DOHH2 (cell line): ENCODE measurements around the gene ISL2.

Experiments used
- H3F3A ChIP-seq: fragments of 200-600 bp; sonication (generic), shearing (Covaris generic); 2 replicates; pipeline ENCODE4 v1.6.0; 2016; ENCODE audit warnings: antibody characterized with exemption, mild to moderate bottlenecking; ENCODE audit not compliant: control insufficient read depth, insufficient read depth
- H3K27ac ChIP-seq: fragments of 200-600 bp; sonication (generic); 2 replicates; pipeline ENCODE4 v1.5.1; 2014; ENCODE audit warnings: low read depth, mild to moderate bottlenecking, low read length, moderate library complexity
- H3K27me3 ChIP-seq: fragments of 200-600 bp; sonication (generic); 2 replicates; pipeline ENCODE4 v1.6.1; 2014; ENCODE audit warnings: mild to moderate bottlenecking, low read length, mixed read lengths; ENCODE audit not compliant: control insufficient read depth
- H3K36me3 ChIP-seq: fragments of 200-600 bp; sonication (generic); 2 replicates; pipeline ENCODE4 v1.6.1; 2014; ENCODE audit warnings: mild to moderate bottlenecking, low read length, moderate library complexity, mixed read lengths; ENCODE audit not compliant: control insufficient read depth
- H3K4me1 ChIP-seq: fragments of 200-600 bp; sonication (generic); 2 replicates; pipeline ENCODE4 v1.6.1; 2014; ENCODE audit warnings: mild to moderate bottlenecking, low read length, mixed read lengths; ENCODE audit not compliant: control insufficient read depth
- H3K4me2 ChIP-seq: fragments of 200-600 bp; sonication (generic); 2 replicates; pipeline ENCODE4 v1.6.0; 2014; ENCODE audit warnings: mild to moderate bottlenecking, low read length, moderate library complexity
- H3K4me3 ChIP-seq: fragments of 200-600 bp; sonication (generic); 2 replicates; pipeline ENCODE4 v1.5.1; 2014; ENCODE audit warnings: mild to moderate bottlenecking, low read length, mixed read lengths
- H3K79me2 ChIP-seq: fragments of 200-600 bp; sonication (generic); 2 replicates; pipeline ENCODE4 v1.6.1; 2014; ENCODE audit warnings: mild to moderate bottlenecking, low read length, mixed read lengths; ENCODE audit not compliant: control insufficient read depth
- H3K9me2 ChIP-seq: fragments of 200-600 bp; sonication (generic); replicated peaks from 2 replicates; pipeline ENCODE4 v1.6.1; 2014; ENCODE audit warnings: mild to moderate bottlenecking, low read length, mixed read lengths; ENCODE audit not compliant: control insufficient read depth
- H3K9me3 ChIP-seq: fragments of 200-600 bp; sonication (generic); 2 replicates; pipeline ENCODE4 v1.6.1; 2014; ENCODE audit warnings: antibody characterized with exemption, low read length, mixed read lengths; ENCODE audit not compliant: control insufficient read depth, insufficient read depth
- H4K20me1 ChIP-seq: fragments of 200-600 bp; sonication (generic); 2 replicates; pipeline ENCODE4 v1.6.0; 2014; ENCODE audit warnings: low read depth, mild to moderate bottlenecking, antibody characterized with exemption, low read length, moderate library complexity; ENCODE audit not compliant: control insufficient read depth, insufficient read depth
- CTCF ChIP-seq: fragments of 200-600 bp; sonication (generic); IDR thresholded peaks from one replicate; pipeline ENCODE4 v1.5.1; 2014; ENCODE audit warnings: antibody characterized with exemption, mild to moderate bottlenecking, low read depth, low read length; ENCODE audit not compliant: poor library complexity, severe bottlenecking
- EZH2phosphoT487 ChIP-seq: fragments of 200-600 bp; sonication (generic); IDR thresholded peaks from 2 replicates; pipeline ENCODE4 v1.6.1; 2017; ENCODE audit warnings: borderline replicate concordance, mild to moderate bottlenecking, antibody characterized with exemption, low read length, moderate library complexity, mixed read lengths

ISL2 gene

GRCh38 chr15:76354823-76355440, 18.4 kb downstream of the ISL2 start:
- Histone ChIP-seq H3K4me1 (no peaks in the 10 kb centered on the region), H3K4me2 (no peak overlapping the region), H3F3A (no peaks in the 10 kb centered on the region), H4K20me1 (no peaks in the 10 kb centered on the region), H3K36me3 (no peaks in the 10 kb centered on the region), H3K27ac (no peak overlapping the region), H3K9me2 (no peaks in the 10 kb centered on the region), H3K9me3 (no peaks in the 10 kb centered on the region), H3K4me3 (no peak overlapping the region), H3K27me3 (0 out of 2 replicates have a peak, but pooled peaks cover 4% of the 10 kb centered on the region), H3K79me2 (no peaks in the 10 kb centered on the region)
- no peak for TF ChIP-seq EZH2phosphoT487
- no peak for TF ChIP-seq CTCF

GRCh38 chr15:76358453-76358852, 21.9 kb downstream of the ISL2 start:
- H3K9me2 ChIP-seq = no peaks in the 10 kb centered on the region
- H3K79me2 ChIP-seq = no peaks in the 10 kb centered on the region
- H3K9me3 ChIP-seq = no peaks in the 10 kb centered on the region
- H3K36me3 ChIP-seq = no peaks in the 10 kb centered on the region
- H3K4me1 ChIP-seq = no peaks in the 10 kb centered on the region
- H4K20me1 ChIP-seq = no peaks in the 10 kb centered on the region
- H3K27ac ChIP-seq = no peak overlapping the region
- TF ChIP-seq EZH2phosphoT487 = no peak
- TF ChIP-seq CTCF = no peak
- H3F3A ChIP-seq = no peaks in the 10 kb centered on the region
- H3K4me3 ChIP-seq = no peak overlapping the region
- 0 out of 2 replicates have a peak, but pooled peaks cover 4% of the 10 kb centered on the region for H3K27me3 ChIP-seq
- H3K4me2 ChIP-seq = no peak overlapping the region

DNA sequence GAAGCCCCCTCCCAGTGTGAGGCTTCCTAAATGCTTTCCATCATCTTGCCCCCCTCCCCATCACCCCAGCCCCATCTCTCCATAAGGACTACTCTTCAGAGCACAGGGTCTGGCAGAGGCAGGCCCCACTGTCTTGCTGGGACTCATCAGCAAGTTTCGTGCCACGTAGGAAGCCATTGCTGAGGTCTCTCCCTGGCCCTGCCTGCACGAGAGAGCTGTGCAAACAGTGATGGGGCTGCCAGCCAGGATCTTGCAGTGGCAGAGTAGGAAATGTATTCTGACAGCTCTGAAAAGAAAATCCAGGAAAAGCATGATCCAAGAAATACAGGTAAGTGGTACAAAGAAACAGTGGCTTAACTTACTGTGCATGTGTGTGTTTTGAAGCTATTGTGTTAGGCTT, 22.6 kb downstream of the ISL2 start:
- Histone ChIP-seq H3K9me2 (no peaks in the 10 kb centered on the region), H3K27ac (no peak overlapping the region), H3K4me3 (no peak overlapping the region), H3K79me2 (no peaks in the 10 kb centered on the region), H3K27me3 (0 out of 2 replicates have a peak, but pooled peaks cover 4% of the 10 kb centered on the region), H3K4me2 (no peak overlapping the region), H3F3A (no peaks in the 10 kb centered on the region), H3K9me3 (no peaks in the 10 kb centered on the region), H4K20me1 (no peaks in the 10 kb centered on the region), H3K36me3 (no peaks in the 10 kb centered on the region), H3K4me1 (no peaks in the 10 kb centered on the region)
- TF ChIP-seq CTCF (no peak), EZH2phosphoT487 (no peak)

GRCh38 chr15:76360416-76360815, 23.8 kb downstream of the ISL2 start:
- Histone ChIP-seq H3K27ac (no peak overlapping the region), H3K9me2 (no peaks in the 10 kb centered on the region), H3K4me1 (no peaks in the 10 kb centered on the region), H3K36me3 (no peaks in the 10 kb centered on the region), H3K9me3 (no peaks in the 10 kb centered on the region), H3K27me3 (peaks cover 5% of the 10 kb centered on the region; the same call in 1 of the 2 replicates), H3K4me2 (no peak overlapping the region), H3K4me3 (no peak overlapping the region), H4K20me1 (no peaks in the 10 kb centered on the region), H3F3A (no peaks in the 10 kb centered on the region), H3K79me2 (no peaks in the 10 kb centered on the region)
- TF ChIP-seq CTCF (no peak), EZH2phosphoT487 (no peak)
